Measurements from ENCODE around the gene THSD8.
A peak's percentile ranks its signal among the peaks of the same experiment; 100 is the strongest.
"Not testable (repeated sequence)": the region's sequence is repeated elsewhere in the genome, so short reads cannot be mapped to it uniquely, and the experiment has no call there.

Gene THSD8

GRCh38 chr19:12846613-12847012 lies 44.7 kb downstream of the THSD8 start:
- not testable (repeated sequence) for DNase-seq

GRCh38 chr19:12847159-12848139 lies 45.6 kb downstream of the THSD8 start:
- DNase-seq, result peak in 50 of 56 donors; percentile 15 to 89 (median 60)
